Peyer's patch (tissue), 4 donors: Measurements from ENCODE around the gene RABIF. TPM values are rescaled to one million over a fixed set of nuclear protein-coding genes. Genes with fewer than 3 reads are reported as not detected.

Source experiments
- DNase-seq, 3 donors: peaks; one replicate each; pipeline ENCODE4 v3.0.0-alpha.2; 2017 to 2019
- H3K27ac ChIP-seq, 4 donors: fragments of 200-600 bp; sonication (generic); one replicate each; pipeline ENCODE4 v1.5.1; 2016 to 2019
- H3K27me3 ChIP-seq, 2 donors: fragments of 200-600 bp; sonication (generic); one replicate each; pipeline ENCODE4 v1.5.1; 2019
- H3K36me3 ChIP-seq, 3 donors: fragments of 200-600 bp; sonication (generic); one replicate each; pipeline ENCODE4 v1.5.1; 2016 to 2019
- H3K4me1 ChIP-seq, 4 donors: fragments of 200-600 bp; sonication (generic); one replicate each; pipeline ENCODE4 v1.5.1; 2016 to 2019
- H3K4me3 ChIP-seq, 4 donors: fragments of 200-600 bp; sonication (generic); 1 replicate in 3 of 4; 2 replicates in 1 of 4; pipeline ENCODE4 v1.5.1; 2016 to 2019; ENCODE audit warnings: mild to moderate bottlenecking in 1 of 4
- H3K9me3 ChIP-seq, 4 donors: fragments of 200-600 bp; sonication (generic); one replicate each; pipeline ENCODE4 v1.5.1; 2016 to 2019; ENCODE audit warnings: mild to moderate bottlenecking in 1 of 4
- CTCF ChIP-seq, 6 experiments: fragments of 450-650 bp in 4 of 6; fragments of 200-600 bp in 2 of 6; sonication (generic) in 1 of 6; IDR thresholded peaks; one replicate each; pipeline ENCODE4 v1.5.1; 2017 to 2019; ENCODE audit warnings: antibody characterized with exemption in 6 of 6, mild to moderate bottlenecking in 3 of 6, moderate library complexity in 1 of 6
- POLR2A ChIP-seq, 2 donors: fragments of 450-650 bp; IDR thresholded peaks; one replicate each; pipeline ENCODE4 v1.5.1; 2017; ENCODE audit warnings: antibody characterized with exemption in 2 of 2, mild to moderate bottlenecking in 2 of 2, moderate library complexity in 2 of 2
- total RNA-seq, 4 donors: library from RNA; depleted of rRNA; stranded (reverse); fragments of >200 nt; gene quantifications; one replicate each; pipeline ENCODE4 v1.1.0, GENCODE V29; 2016

Gene RABIF
- total RNA-seq, 4 donors from 2014 or later = 5.8 to 13.0 (median 8.0) TPM

DNA sequence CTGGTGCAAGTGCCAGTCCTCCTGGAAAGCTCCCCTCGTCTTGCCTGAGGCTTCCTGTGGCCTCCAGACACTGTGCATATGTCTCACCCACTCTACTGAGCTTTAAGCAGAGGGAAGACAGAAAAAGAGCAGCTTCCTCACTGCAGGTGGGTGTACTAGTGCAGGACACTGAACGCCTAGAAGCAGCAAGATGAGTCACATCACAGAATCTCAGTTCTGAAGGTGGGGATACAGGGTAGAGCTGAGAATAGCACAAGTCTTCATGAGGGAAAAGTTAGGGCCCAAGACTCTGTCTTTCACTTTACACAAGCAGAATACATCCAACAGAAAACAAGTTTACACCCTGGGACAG lies 40.8 kb downstream of the RABIF start:
- no peak for DNase-seq
- H3K9me3 ChIP-seq = no peaks in the 10 kb centered on the region

GRCh38 chr1:202844935-202845334 lies 44.0 kb downstream of the RABIF start:
- Histone ChIP-seq H3K9me3 (no peaks in the 10 kb centered on the region), H3K4me1 (no peaks in the 10 kb centered on the region), H3K4me3 (no peak overlapping the region), H3K36me3 (no peaks in the 10 kb centered on the region), H3K27me3 (no peaks in the 10 kb centered on the region), H3K27ac (no peak overlapping the region)
- TF ChIP-seq POLR2A (IDR thresholded peaks at IDR 0.05) (no peak), CTCF (IDR thresholded peaks at IDR 0.05) (no peak)
- no peak for DNase-seq

More for the DNA sequence above, 40.8 kb downstream of the RABIF start:
- Histone ChIP-seq H3K27me3 (no peaks in the 10 kb centered on the region), H3K27ac (no peak overlapping the region), H3K4me1 (no peaks in the 10 kb centered on the region), H3K36me3 (no peaks in the 10 kb centered on the region), H3K4me3 (no peak overlapping the region)
- TF ChIP-seq CTCF (IDR thresholded peaks at IDR 0.05) (no peak), POLR2A (IDR thresholded peaks at IDR 0.05) (no peak)

DNA sequence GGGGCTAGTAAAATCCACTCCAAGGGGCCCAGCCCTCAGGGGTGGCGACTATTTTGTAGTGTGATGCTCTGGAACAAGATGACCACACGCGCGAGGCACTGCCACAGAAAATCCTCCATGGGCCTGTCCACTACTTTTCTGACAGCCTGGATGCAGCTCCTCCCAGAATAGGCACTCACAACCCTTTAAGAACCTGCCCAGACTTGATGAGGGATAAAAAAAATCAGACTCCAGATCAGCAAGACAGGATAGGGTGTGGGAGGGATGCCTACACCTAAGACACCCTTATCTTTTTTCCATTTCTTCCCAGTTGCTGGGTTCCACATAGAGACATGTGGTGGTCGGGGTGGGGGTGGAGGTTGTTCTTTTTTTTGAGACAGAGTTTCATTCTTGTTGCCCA lies 44.7 kb downstream of the RABIF start:
- no peaks in the 10 kb centered on the region for H3K27me3 ChIP-seq
- H3K36me3 ChIP-seq = no peaks in the 10 kb centered on the region
- DNase-seq = no peak
- no peak overlapping the region for H3K4me3 ChIP-seq
- H3K4me1 ChIP-seq = no peaks in the 10 kb centered on the region
- no peak for TF ChIP-seq CTCF (IDR thresholded peaks at IDR 0.05)
- TF ChIP-seq POLR2A (IDR thresholded peaks at IDR 0.05) = no peak
- H3K9me3 ChIP-seq = no peaks in the 10 kb centered on the region
- H3K27ac ChIP-seq = no peak overlapping the region

GRCh38 chr1:202843081-202843480 lies 45.9 kb downstream of the RABIF start:
- Histone ChIP-seq H3K27me3 (no peaks in the 10 kb centered on the region), H3K4me3 (no peak overlapping the region), H3K36me3 (no peaks in the 10 kb centered on the region), H3K27ac (no peak overlapping the region), H3K9me3 (no peaks in the 10 kb centered on the region), H3K4me1 (no peaks in the 10 kb centered on the region)
- no peak for DNase-seq
- TF ChIP-seq CTCF (IDR thresholded peaks at IDR 0.05) (no peak), POLR2A (IDR thresholded peaks at IDR 0.05) (no peak)

GRCh38 chr1:202837746-202838262 lies 51.1 kb downstream of the RABIF start:
- TF ChIP-seq POLR2A (IDR thresholded peaks at IDR 0.05) = no peak
- no peak for TF ChIP-seq CTCF (IDR thresholded peaks at IDR 0.05)
- Histone ChIP-seq H3K4me3 (no peak overlapping the region), H3K4me1 (peaks cover 0 to 11% (median 0%) of the 10 kb centered on the region in 4 donors), H3K27me3 (no peaks in the 10 kb centered on the region), H3K9me3 (no peaks in the 10 kb centered on the region), H3K36me3 (no peaks in the 10 kb centered on the region), H3K27ac (no peak overlapping the region)
- DNase-seq = no peak
